Breast epithelium (tissue), 3 donors: Measurements from ENCODE around the gene DST.

Experiments
- CTCF ChIP-seq, 3 donors: fragments of 450-650 bp; IDR thresholded peaks; one replicate each; pipeline ENCODE4 v1.5.1; 2016 to 2017; ENCODE audit warnings: antibody characterized with exemption in 3 of 3, mild to moderate bottlenecking in 3 of 3, moderate library complexity in 3 of 3
- POLR2A ChIP-seq: fragments of 450-650 bp; IDR thresholded peaks from one replicate; pipeline ENCODE4 v1.6.1; 2016; ENCODE audit warnings: antibody characterized with exemption, mild to moderate bottlenecking, moderate library complexity

- TF ChIP-seq CTCF (IDR thresholded peaks at IDR 0.05) = no peak
- TF ChIP-seq POLR2A = no peak
Measured at GRCh38 chr6:56638760-56639159, 3.9 kb downstream of the DST start.
